Measurements from ENCODE around the gene LTB4R2. TPM values are rescaled to one million over a fixed set of nuclear protein-coding genes. Genes with fewer than 3 reads are reported as not detected.

The LTB4R2 gene
- total and polyA plus RNA-seq, 12 donors = 0.51 to 2.4 (median 1.1) TPM

- DNase-seq (no peak), ATAC-seq (no peak)
- Histone ChIP-seq H3K27ac (no peak overlapping the region), H3K4me3 (no peak overlapping the region), H3K27me3 (no peaks in the 10 kb centered on the region), H3K4me1 (peaks cover 0 to 18% (median 10%) of the 10 kb centered on the region in 9 donors), H3K36me3 (peaks cover 0 to 49% (median 0%) of the 10 kb centered on the region in 9 donors), H3K9me3 (no peaks in the 10 kb centered on the region)
- WGBS, 2 donors = 93 to 96% methylated on average over 9 of the region's 9 CpGs
- no peak for TF ChIP-seq CTCF (IDR thresholded peaks at IDR 0.05)
- intact Hi-C loops (cut with DNase I) = no loop called here
These were observed 42.4 kb upstream of the LTB4R2 start for GRCh38 chr14:24267516-24267915.

DNA sequence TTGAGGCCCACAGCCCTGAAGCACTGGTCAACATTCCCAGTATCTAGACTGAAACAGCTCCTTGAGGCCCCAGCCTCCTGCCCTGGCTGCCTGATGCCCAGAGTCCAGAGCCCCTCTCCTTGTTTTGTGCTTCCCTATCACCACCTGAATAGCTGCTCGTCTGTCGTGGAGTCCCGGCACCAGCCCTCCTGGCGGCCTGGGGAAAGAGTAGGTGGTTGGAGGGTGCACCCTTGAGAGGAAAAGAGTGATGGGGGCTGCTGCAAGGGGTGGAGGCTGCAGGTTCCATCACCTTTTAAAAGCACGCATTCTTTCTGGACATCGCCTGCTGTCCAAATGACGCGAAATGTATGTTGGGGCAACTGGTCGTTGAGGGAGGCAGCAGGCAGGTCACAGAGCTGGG is 41.7 kb upstream of the LTB4R2 start:
- Histone ChIP-seq H3K4me3 (no peak overlapping the region), H3K27me3 (no peaks in the 10 kb centered on the region)

DNA sequence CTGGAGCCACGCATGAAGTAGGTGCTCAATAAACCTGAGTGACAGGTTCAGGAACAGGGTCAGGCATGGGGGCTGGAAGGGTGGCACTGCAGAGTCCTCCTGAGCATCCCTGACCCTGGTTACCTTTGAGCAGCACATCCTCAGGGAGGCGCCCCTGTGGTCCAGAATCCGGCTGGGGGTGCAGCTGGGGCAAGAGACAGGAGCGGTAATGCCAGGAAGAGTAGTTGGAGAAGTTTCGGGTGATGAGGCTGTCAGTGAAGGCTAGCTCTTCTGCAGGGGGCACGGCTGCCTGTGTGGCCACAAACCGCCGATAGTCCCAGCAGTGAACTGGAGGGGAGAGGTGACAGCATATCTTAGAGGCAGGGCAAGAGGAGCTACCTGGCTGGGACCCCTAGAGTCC is 40.6 kb upstream of the LTB4R2 start:
- peaks cover 0 to 36% (median 13%) of the 10 kb centered on the region in 9 donors for H3K4me1 ChIP-seq
- no peak for DNase-seq
- ATAC-seq = no peak
- H3K27me3 ChIP-seq = no peaks in the 10 kb centered on the region
- H3K9me3 ChIP-seq = no peaks in the 10 kb centered on the region
- H3K4me3 ChIP-seq = no peak overlapping the region
- no peak overlapping the region for H3K27ac ChIP-seq
- peaks cover 0 to 49% (median 0%) of the 10 kb centered on the region in 9 donors for H3K36me3 ChIP-seq
- intact Hi-C loops (cut with DNase I) = no loop called here
- WGBS, 2 donors = 93 to 97% methylated on average over 8 of the region's 8 CpGs
- no peak for TF ChIP-seq CTCF (IDR thresholded peaks at IDR 0.05)

More for the DNA sequence above, 41.7 kb upstream of the LTB4R2 start:
- Histone ChIP-seq H3K9me3 (no peaks in the 10 kb centered on the region), H3K27ac (no peak overlapping the region), H3K36me3 (peaks cover 0 to 49% (median 0%) of the 10 kb centered on the region in 9 donors), H3K4me1 (peaks cover 0 to 25% (median 10%) of the 10 kb centered on the region in 9 donors)
- TF ChIP-seq CTCF (IDR thresholded peaks at IDR 0.05) = no peak
- WGBS, 2 donors = 89 to 92% methylated on average over 9 of the region's 9 CpGs
- DNase-seq = no peak
- ATAC-seq = no peak
- intact Hi-C loops (cut with DNase I) = no loop called here

GRCh38 chr14:24269910-24270536 is 39.9 kb upstream of the LTB4R2 start:
- no peaks in the 10 kb centered on the region for H3K9me3 ChIP-seq
- no peak overlapping the region for H3K27ac ChIP-seq
- ATAC-seq (no peak), DNase-seq (no peak)
- no peak for TF ChIP-seq CTCF (IDR thresholded peaks at IDR 0.05)
- WGBS, 2 donors = 95 to 97% methylated on average over 14 of the region's 14 CpGs
- H3K27me3 ChIP-seq = no peaks in the 10 kb centered on the region
- H3K4me1 ChIP-seq = peaks cover 0 to 43% (median 13%) of the 10 kb centered on the region in 9 donors
- intact Hi-C loops (cut with DNase I) = loop anchor here in 1 of 10 donors (2.0 kb wide), 1 partner anchor 27 kb away; the partner anchor contains the start of gene TINF2
- H3K4me3 ChIP-seq = no peak overlapping the region
- H3K36me3 ChIP-seq = peaks cover 0 to 48% (median 0%) of the 10 kb centered on the region in 9 donors

All from heart right ventricle (tissue), 16 donors.